Omental fat pad (tissue), 4 donors: ENCODE measurements around the gene KCNJ10. TPM values are rescaled to one million over a fixed set of nuclear protein-coding genes. Genes with fewer than 3 reads are reported as not detected.
A peak's percentile ranks its signal among the peaks of the same experiment; 100 is the strongest.

ENCODE experiments used
- ATAC-seq: fragments of 150-250 bp; one replicate; pipeline ENCODE4 v1.9.1; 2016; ENCODE audit warnings: mild to moderate bottlenecking, moderate library complexity; ENCODE audit not compliant: low FRiP score
- DNase-seq: peaks from one replicate; pipeline ENCODE4 v3.0.0-alpha.2; 2019; ENCODE audit warnings: low spot score
- CTCF ChIP-seq, 3 donors: fragments of 450-650 bp; IDR thresholded peaks; one replicate each; pipeline ENCODE4 v1.5.1; 2016 to 2017; ENCODE audit warnings: antibody characterized with exemption in 3 of 3, mild to moderate bottlenecking in 3 of 3, moderate library complexity in 2 of 3
- total RNA-seq, 4 donors: library from RNA; depleted of rRNA; stranded (reverse); fragments of >200 nt; gene quantifications; one replicate each; pipeline ENCODE4 v1.1.0, GENCODE V29; 2016

The KCNJ10 gene
- total RNA-seq, 4 donors from 2014 or later: not detected

- no peak for TF ChIP-seq CTCF (IDR thresholded peaks at IDR 0.05)
- ATAC-seq (no peak), DNase-seq (no peak)
These were observed 19.9 kb upstream of the KCNJ10 start for GRCh38 chr1:160089883-160090282.

- DNase-seq (no peak), ATAC-seq (no peak)
- no peak for TF ChIP-seq CTCF (IDR thresholded peaks at IDR 0.05)
These were observed 17.2 kb upstream of the KCNJ10 start for GRCh38 chr1:160087118-160087662.

GRCh38 chr1:160086456-160086892 lies 16.5 kb upstream of the KCNJ10 start:
- no peak for TF ChIP-seq CTCF (IDR thresholded peaks at IDR 0.05)
- DNase-seq (no peak), ATAC-seq (no peak)

GRCh38 chr1:160085686-160086455 lies 15.9 kb upstream of the KCNJ10 start:
- peak in 1 of 3 donors; percentile 20 for TF ChIP-seq CTCF (IDR thresholded peaks at IDR 0.05)
- DNase-seq (peak; percentile 54), ATAC-seq (peak; percentile 39)

GRCh38 chr1:160084771-160085321 lies 14.9 kb upstream of the KCNJ10 start:
- DNase-seq: no peak
- TF ChIP-seq CTCF (IDR thresholded peaks at IDR 0.05): no peak

GRCh38 chr1:160083968-160084770 lies 14.2 kb upstream of the KCNJ10 start:
- ATAC-seq: no peak
- DNase-seq: no peak
- peak in 1 of 3 donors; percentile 3 for TF ChIP-seq CTCF (IDR thresholded peaks at IDR 0.05)

More at GRCh38 chr1:160084771-160085321, 14.9 kb upstream of the KCNJ10 start:
- no peak for ATAC-seq
